GM11168 (cell line): Measurements from ENCODE around the gene IMMP2L.

ENCODE experiments used
- in situ Hi-C: fragments of 300-500 bp; cut with MboI; formaldehyde crosslinking; loops from one replicate; pipeline ENCODE4 v1.12.0; 2022; ENCODE audit warnings: low sequenced_read_pairs; ENCODE audit not compliant: unreplicated experiment

IMMP2L gene

GRCh38 chr7:111409714-111410422 lies 152.4 kb downstream of the IMMP2L start:
- in situ Hi-C loops: no loop called here

- in situ Hi-C loops: no loop called here
Measured at GRCh38 chr7:111408724-111409123, 153.6 kb downstream of the IMMP2L start.

GRCh38 chr7:111407258-111407657 lies 155.0 kb downstream of the IMMP2L start:
- in situ Hi-C loops: no loop called here

- in situ Hi-C loops: no loop called here
Measured at GRCh38 chr7:111405621-111406020, 156.7 kb downstream of the IMMP2L start.

- in situ Hi-C loops: no loop called here
Measured at GRCh38 chr7:111401516-111401915, 160.8 kb downstream of the IMMP2L start.

GRCh38 chr7:111400088-111400487 lies 162.2 kb downstream of the IMMP2L start:
- in situ Hi-C loops: no loop called here

GRCh38 chr7:111394891-111395290 lies 167.4 kb downstream of the IMMP2L start:
- in situ Hi-C loops: no loop called here

GRCh38 chr7:111393011-111393754 lies 169.1 kb downstream of the IMMP2L start:
- in situ Hi-C loops: no loop called here

- in situ Hi-C loops: no loop called here
Measured at GRCh38 chr7:111392294-111392693, 170.0 kb downstream of the IMMP2L start.

GRCh38 chr7:111390000-111390399 lies 172.3 kb downstream of the IMMP2L start:
- in situ Hi-C loops: no loop called here

GRCh38 chr7:111388912-111389311 lies 173.4 kb downstream of the IMMP2L start:
- in situ Hi-C loops: no loop called here

GRCh38 chr7:111388016-111388415 lies 174.3 kb downstream of the IMMP2L start:
- in situ Hi-C loops: no loop called here

GRCh38 chr7:111384065-111384891 lies 178.0 kb downstream of the IMMP2L start:
- in situ Hi-C loops: no loop called here

GRCh38 chr7:111383133-111383532 lies 179.2 kb downstream of the IMMP2L start:
- in situ Hi-C loops: no loop called here

GRCh38 chr7:111381590-111381989 lies 180.7 kb downstream of the IMMP2L start:
- in situ Hi-C loops: no loop called here

GRCh38 chr7:111380945-111381344 lies 181.3 kb downstream of the IMMP2L start:
- in situ Hi-C loops: no loop called here

GRCh38 chr7:111374027-111374426 lies 188.3 kb downstream of the IMMP2L start:
- in situ Hi-C loops: no loop called here

GRCh38 chr7:111371437-111371836 lies 190.9 kb downstream of the IMMP2L start:
- in situ Hi-C loops: no loop called here

- in situ Hi-C loops: no loop called here
Measured at GRCh38 chr7:111370002-111370401, 192.3 kb downstream of the IMMP2L start.

- in situ Hi-C loops: no loop called here
Measured at GRCh38 chr7:111368381-111369065, 193.8 kb downstream of the IMMP2L start.
